PFSK-1 (cell line): ENCODE results near the gene ZNF716. TPM values are rescaled to one million over a fixed set of nuclear protein-coding genes. Genes with fewer than 3 reads are reported as not detected.

Experiments used
- FOXP2 ChIP-seq: optimal IDR thresholded peaks from 2 replicates; pipeline ENCODE3; 2011; ENCODE audit warnings: borderline replicate concordance, control low read depth, inconsistent platforms; ENCODE audit not compliant: insufficient read depth; ENCODE audit errors: extremely low read length, extremely low read depth
- POLR2AphosphoS5 ChIP-seq: IDR thresholded peaks from 2 replicates; pipeline ENCODE4 v1.6.1; 2012; ENCODE audit warnings: low read depth, mild to moderate bottlenecking, control low read depth, low read length, moderate library complexity
- REST ChIP-seq, 2 experiments: IDR thresholded peaks; 2 replicates each; pipeline versions ENCODE4 v1.6.1 to v1.8.0; 2011 to 2012; ENCODE audit warnings: low read depth in 2 of 2, low read length in 2 of 2, control low read depth in 1 of 2, inconsistent platforms in 1 of 2, mild to moderate bottlenecking in 1 of 2, moderate library complexity in 1 of 2; ENCODE audit not compliant: insufficient read depth in 1 of 2
- SIN3A ChIP-seq: IDR thresholded peaks from 2 replicates; pipeline ENCODE4 v1.6.1; 2012; ENCODE audit warnings: mild to moderate bottlenecking, low read length, moderate library complexity, borderline replicate concordance; ENCODE audit not compliant: insufficient read depth
- TAF1 ChIP-seq: IDR thresholded peaks from 2 replicates; pipeline ENCODE4 v1.6.1; 2012; ENCODE audit warnings: low read length, control low read depth, borderline replicate concordance; ENCODE audit not compliant: insufficient read depth
- polyA plus RNA-seq: library from polyadenylated mRNA; unstranded; fragments of >200 nt; gene quantifications from one replicate; pipeline ENCODE4 v1.2.1, GENCODE V29; 2012; ENCODE audit warnings: low read depth, missing spikeins; ENCODE audit not compliant: insufficient read length

ZNF716 gene
- polyA plus RNA-seq, result not detected

- TF ChIP-seq POLR2AphosphoS5 (no peak), FOXP2 (no peak), REST (IDR thresholded peaks at IDR 0.05; ENCODE audit: insufficient read depth in 1 of 2, low read depth in 2 of 2, low read length in 2 of 2) (no peak), SIN3A (no peak)
Observed at GRCh38 chr7:57449904-57450303, at the start of gene ZNF716. TSS of gene ZNF716 (plus strand) at chr7:57450177. CDS start at chr7:57450289, 112 bp downstream.

- TF ChIP-seq FOXP2 (no peak), TAF1 (no peak), SIN3A (no peak), REST (IDR thresholded peaks at IDR 0.05; ENCODE audit: insufficient read depth in 1 of 2, low read depth in 2 of 2, low read length in 2 of 2) (no peak), POLR2AphosphoS5 (no peak)
Observed at GRCh38 chr7:57400531-57401155, 49.3 kb upstream of the ZNF716 start.

- TF ChIP-seq POLR2AphosphoS5 (no peak), FOXP2 (no peak), SIN3A (no peak), TAF1 (no peak), REST (IDR thresholded peaks at IDR 0.05; ENCODE audit: insufficient read depth in 1 of 2, low read depth in 2 of 2, low read length in 2 of 2) (no peak)
Observed at GRCh38 chr7:57403601-57404342, 46.2 kb upstream of the ZNF716 start.

- TF ChIP-seq TAF1 (no peak), FOXP2 (no peak)
Observed at GRCh38 chr7:57404343-57404966, 45.5 kb upstream of the ZNF716 start.

DNA sequence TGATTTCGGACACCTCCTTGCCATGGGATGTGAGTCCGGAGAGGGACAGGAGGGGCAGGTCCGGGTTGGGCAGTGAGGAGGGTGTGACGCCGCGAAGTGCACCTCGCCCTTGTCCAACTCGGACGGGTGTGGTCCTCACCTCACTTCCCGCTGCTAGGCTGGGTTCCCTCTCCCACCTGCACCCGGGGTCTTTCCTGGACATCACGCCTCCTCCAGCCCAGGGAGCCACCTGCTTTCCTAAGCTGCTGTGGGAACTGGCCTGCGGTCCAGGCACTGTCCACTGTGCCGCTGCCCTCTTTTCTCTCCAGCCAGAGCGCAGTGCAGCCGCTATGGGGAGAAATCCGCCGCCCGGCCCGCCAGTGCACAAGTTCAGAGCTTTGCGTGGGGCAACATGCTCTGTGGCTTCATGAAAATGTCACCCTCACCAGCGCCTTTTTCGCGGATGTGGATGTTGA lies 45.0 kb upstream of the ZNF716 start:
- no peak for TF ChIP-seq SIN3A
- TF ChIP-seq FOXP2, result no peak
- TF ChIP-seq POLR2AphosphoS5, result no peak
- no peak for TF ChIP-seq REST (IDR thresholded peaks at IDR 0.05; ENCODE audit: insufficient read depth in 1 of 2, low read depth in 2 of 2, low read length in 2 of 2)
- TF ChIP-seq TAF1, result no peak
